PC-9 (cell line): ENCODE measurements around the gene FBXO48. TPM values are rescaled to one million over a fixed set of nuclear protein-coding genes. Genes with fewer than 3 reads are reported as not detected.
A peak's percentile ranks its signal among the peaks of the same experiment; 100 is the strongest.

Experiments
- BruUV-seq: library from RNA; stranded (reverse); fragments of 400-500 nt; replicated peaks from 2 replicates; lab custom pipeline; 2021; lab: Mats Ljungman, UMichigan
- CTCF ChIA-PET: fragments of 300-600 bp; sonication (Branson Sonifier 250); formaldehyde crosslinking; loops from one replicate; lab custom pipeline; 2022; ENCODE audit warnings: antibody characterized with exemption; lab: Charles Lee
- POLR2A ChIA-PET: fragments of 300-600 bp; sonication (Branson Sonifier 250); formaldehyde crosslinking; loops from one replicate; lab custom pipeline; 2022; ENCODE audit warnings: antibody characterized with exemption; ENCODE audit not compliant: unreplicated experiment; lab: Charles Lee
- DNase-seq, 2 experiments: peaks; one replicate each; pipeline versions ENCODE4 v3.0.0 to v3.0.0-alpha.2; 2015 to 2022; ENCODE audit warnings: mixed read lengths in 1 of 2
- H2AFZ ChIP-seq: fragments of 200-600 bp; sonication (generic); 2 replicates; pipeline ENCODE4 v1.8.1; 2017; ENCODE audit warnings: antibody characterized with exemption
- H3F3A ChIP-seq: fragments of 200-600 bp; sonication (generic); 2 replicates; pipeline ENCODE4 v1.8.1; 2017; ENCODE audit warnings: antibody characterized with exemption, mild to moderate bottlenecking, low read depth; ENCODE audit not compliant: insufficient read depth
- H3K27ac ChIP-seq: fragments of 200-600 bp; sonication (generic); 2 replicates; pipeline ENCODE4 v1.6.1; 2016; ENCODE audit warnings: mixed run types
- H3K27me3 ChIP-seq: fragments of 200-600 bp; sonication (generic); 2 replicates; pipeline ENCODE4 v1.6.1; 2016; ENCODE audit warnings: low read depth, mixed run types; ENCODE audit not compliant: insufficient read depth
- H3K36me3 ChIP-seq: fragments of 200-600 bp; sonication (generic); 2 replicates; pipeline ENCODE4 v1.6.1; 2016; ENCODE audit warnings: low read depth, mixed run types
- H3K4me1 ChIP-seq: fragments of 200-600 bp; sonication (generic); replicated peaks from 2 replicates; pipeline ENCODE4 v1.6.1; 2016; ENCODE audit warnings: mixed run types; ENCODE audit not compliant: insufficient read depth
- H3K4me2 ChIP-seq: fragments of 200-600 bp; sonication (generic); 2 replicates; pipeline ENCODE4 v1.6.1; 2017; ENCODE audit warnings: mixed run types
- H3K4me3 ChIP-seq: fragments of 200-600 bp; sonication (generic); 2 replicates; pipeline ENCODE4 v1.6.1; 2016; ENCODE audit warnings: mixed run types
- H3K79me2 ChIP-seq: fragments of 200-600 bp; sonication (generic); 2 replicates; pipeline ENCODE4 v1.6.1; 2017; ENCODE audit warnings: low read depth, mixed run types
- H3K9me2 ChIP-seq: fragments of 200-600 bp; sonication (generic); 2 replicates; pipeline ENCODE4 v1.8.1; 2017; ENCODE audit warnings: mild to moderate bottlenecking; ENCODE audit not compliant: insufficient read depth
- H3K9me3 ChIP-seq: fragments of 200-600 bp; sonication (generic); 2 replicates; pipeline ENCODE4 v1.8.1; 2016; ENCODE audit warnings: low read depth; ENCODE audit not compliant: insufficient read depth
- H4K20me1 ChIP-seq: fragments of 200-600 bp; sonication (generic); 2 replicates; pipeline ENCODE4 v1.8.1; 2017; ENCODE audit not compliant: insufficient read depth
- CTCF ChIP-seq: fragments of 200-600 bp; sonication (generic); conservative IDR thresholded peaks from 2 replicates; pipeline ENCODE4 v1.6.1; 2017; ENCODE audit warnings: mixed run types, antibody characterized with exemption, mild to moderate bottlenecking, moderate library complexity
- EZH2 ChIP-seq: fragments of 200-600 bp; sonication (generic); IDR thresholded peaks from 2 replicates; pipeline ENCODE4 v1.8.0; 2017; ENCODE audit warnings: antibody characterized with exemption, low read depth
- intact Hi-C: fragments of 100-400 bp; cut with micrococcal nuclease; formaldehyde crosslinking; loops from one replicate; pipeline ENCODE4 v1.10.0; 2022; ENCODE audit not compliant: unreplicated experiment
- total RNA-seq: library from RNA; stranded (reverse); gene quantifications from 2 replicates; pipeline ENCODE4 v1.2.3, GENCODE V29; 2021

FBXO48 gene
- total RNA-seq, 1 experiment from 2014 or later = 1.6 TPM

- Histone ChIP-seq H2AFZ (no peak overlapping the region), H3K27me3 (no peaks in the 10 kb centered on the region), H3K79me2 (no peaks in the 10 kb centered on the region), H3K9me2 (no peaks in the 10 kb centered on the region), H3K27ac (no peak overlapping the region), H3K4me3 (no peak overlapping the region), H4K20me1 (no peaks in the 10 kb centered on the region), H3K9me3 (no peaks in the 10 kb centered on the region), H3K4me2 (no peak overlapping the region), H3K4me1 (peaks cover 17% of the 10 kb centered on the region), H3F3A (no peaks in the 10 kb centered on the region), H3K36me3 (no peaks in the 10 kb centered on the region)
- ChIA-PET POLR2A (interaction anchor here (0.5 kb wide), 1 partner anchor 1022 kb away, joined by 3 read pairs; no protein-coding TSS in a partner anchor), CTCF (interaction anchor here (0.7 to 1.5 kb wide), 3 partner anchors 131 to 460 kb away, joined by 3 to 11 read pairs (median 4); no protein-coding TSS in a partner anchor)
- no peak for TF ChIP-seq EZH2
- no peak for TF ChIP-seq CTCF
- no TSS peak for BruUV-seq
- intact Hi-C loops = loop anchor here (5.0 to 10.0 kb wide), 3 partner anchors 443 to 840 kb away; partner anchors contain the start of gene ANTXR1
- DNase-seq = no peak
Measured at GRCh38 chr2:68464651-68465050, 2.4 kb downstream of the FBXO48 start.

- Histone ChIP-seq H3F3A (no peaks in the 10 kb centered on the region), H3K4me2 (no peak overlapping the region), H3K4me3 (no peak overlapping the region), H3K27me3 (no peaks in the 10 kb centered on the region), H4K20me1 (no peaks in the 10 kb centered on the region), H3K4me1 (peaks cover 13% of the 10 kb centered on the region), H3K9me2 (no peaks in the 10 kb centered on the region), H3K9me3 (no peaks in the 10 kb centered on the region), H2AFZ (no peak overlapping the region), H3K79me2 (no peaks in the 10 kb centered on the region), H3K27ac (no peak overlapping the region), H3K36me3 (no peaks in the 10 kb centered on the region)
- TF ChIP-seq EZH2 = no peak
- TF ChIP-seq CTCF = peak; percentile 85
- POLR2A ChIA-PET = interaction anchor here (0.6 to 1.0 kb wide), 3 partner anchors 175 to 445 kb away, joined by 3 to 7 read pairs (median 5); no protein-coding TSS in a partner anchor
- intact Hi-C loops = loop anchor here (1.0 to 10.0 kb wide), 5 partner anchors 251 to 841 kb away; partner anchors contain the start of gene ANTXR1
- CTCF ChIA-PET = interaction anchor here (0.6 to 1.5 kb wide), 4 partner anchors 24 to 619 kb away, joined by 3 to 11 read pairs (median 6); no protein-coding TSS in a partner anchor
- DNase-seq = peak in 1 of 2 experiments; percentile 55
- no TSS peak for BruUV-seq
Measured at GRCh38 chr2:68463287-68463877, 3.7 kb downstream of the FBXO48 start.

- no peak overlapping the region for H3K4me3 ChIP-seq
- no peaks in the 10 kb centered on the region for H3K36me3 ChIP-seq
- H3K9me2 ChIP-seq = no peaks in the 10 kb centered on the region
- H3K27ac ChIP-seq = no peak overlapping the region
- BruUV-seq = no TSS peak
- H3F3A ChIP-seq = no peaks in the 10 kb centered on the region
- H3K27me3 ChIP-seq = no peaks in the 10 kb centered on the region
- ChIA-PET CTCF (no interaction called here), POLR2A (no interaction called here)
- H4K20me1 ChIP-seq = no peaks in the 10 kb centered on the region
- H2AFZ ChIP-seq = no peak overlapping the region
- intact Hi-C loops = no loop called here
- no peaks in the 10 kb centered on the region for H3K4me1 ChIP-seq
- no peaks in the 10 kb centered on the region for H3K9me3 ChIP-seq
- no peaks in the 10 kb centered on the region for H3K79me2 ChIP-seq
- no peak overlapping the region for H3K4me2 ChIP-seq
- TF ChIP-seq EZH2 = no peak
- no peak for TF ChIP-seq CTCF
- no peak for DNase-seq
Measured at GRCh38 chr2:68458981-68459380, 8.1 kb downstream of the FBXO48 start.
